Measurements from ENCODE around the gene SKAP2.
A peak's percentile ranks its signal among the peaks of the same experiment; 100 is the strongest.

Gene SKAP2

GRCh38 chr7:26690135-26690805 is 174.1 kb downstream of the SKAP2 start:
- DNase-seq, result no peak

GRCh38 chr7:26688936-26689506 is 175.4 kb downstream of the SKAP2 start:
- DNase-seq, result no peak

- DNase-seq, result no peak
Measured at GRCh38 chr7:26688388-26688787, 176.0 kb downstream of the SKAP2 start.

- no peak for DNase-seq
Measured at GRCh38 chr7:26687032-26687431, 177.4 kb downstream of the SKAP2 start.

GRCh38 chr7:26686448-26686981 is 177.9 kb downstream of the SKAP2 start:
- peak in 1 of 2 experiments; percentile 33 for DNase-seq

GRCh38 chr7:26685606-26686005 is 178.8 kb downstream of the SKAP2 start:
- no peak for DNase-seq

- no peak for DNase-seq
Measured at GRCh38 chr7:26684447-26684846, 179.9 kb downstream of the SKAP2 start.

GRCh38 chr7:26683277-26683676 is 181.1 kb downstream of the SKAP2 start:
- DNase-seq, result no peak

- peak in 1 of 2 experiments; percentile 13 for DNase-seq
Measured at GRCh38 chr7:26681819-26682418, 182.5 kb downstream of the SKAP2 start.

GRCh38 chr7:26680587-26680986 is 183.8 kb downstream of the SKAP2 start:
- DNase-seq, result no peak

- DNase-seq, result no peak
Measured at GRCh38 chr7:26675143-26675887, 189.1 kb downstream of the SKAP2 start.

GRCh38 chr7:26673858-26674257 is 190.5 kb downstream of the SKAP2 start:
- DNase-seq, result no peak

GRCh38 chr7:26673271-26673670 is 191.1 kb downstream of the SKAP2 start:
- DNase-seq, result no peak

GRCh38 chr7:26670841-26671240 is 193.5 kb downstream of the SKAP2 start:
- DNase-seq, result no peak

- DNase-seq, result no peak
Measured at GRCh38 chr7:26670290-26670689, 194.1 kb downstream of the SKAP2 start.

GRCh38 chr7:26668821-26669220 is 195.6 kb downstream of the SKAP2 start:
- DNase-seq, result no peak

GRCh38 chr7:26667514-26668133 is 196.8 kb downstream of the SKAP2 start:
- peak; percentile 70 to 93 for DNase-seq

- no peak for DNase-seq
Measured at GRCh38 chr7:26664735-26665416, 199.5 kb downstream of the SKAP2 start.

GRCh38 chr7:26664274-26664673 is 200.1 kb downstream of the SKAP2 start:
- no peak for DNase-seq

GRCh38 chr7:26663874-26664273 is 200.5 kb downstream of the SKAP2 start:
- no peak for DNase-seq

GRCh38 chr7:26662646-26663045 is 201.7 kb downstream of the SKAP2 start:
- DNase-seq, result no peak

GRCh38 chr7:26659121-26659520 is 205.3 kb downstream of the SKAP2 start:
- DNase-seq, result no peak
